Measurements from ENCODE around the gene GNB1L. TPM values are rescaled to one million over a fixed set of nuclear protein-coding genes. Genes with fewer than 3 reads are reported as not detected.

The GNB1L gene
- total RNA-seq, 4 donors from 2014 or later = 4.6 to 8.7 (median 6.8) TPM

GRCh38 chr22:19803736-19804267 lies 50.9 kb downstream of the GNB1L start:
- no peaks in the 10 kb centered on the region for H3K27me3 ChIP-seq
- peaks cover 7 to 42% (median 15%) of the 10 kb centered on the region in 4 donors for H3K36me3 ChIP-seq
- WGBS = 100% methylated on average over 5 of the region's 8 CpGs
- H3K9me3 ChIP-seq = no peaks in the 10 kb centered on the region
- intact Hi-C loops (cut with DNase I) = no loop called here
- H3K27ac ChIP-seq (replicated peaks in 1 of 4) = no peak overlapping the region
- no peak for DNase-seq (ENCODE audit: extremely low spot score)
- TF ChIP-seq POLR2A (IDR thresholded peaks at IDR 0.05; ENCODE audit: low read depth) (no peak), EP300 (IDR thresholded peaks at IDR 0.05) (no peak), CTCF (IDR thresholded peaks at IDR 0.05) (no peak), POLR2AphosphoS5 (IDR thresholded peaks at IDR 0.05) (no peak)
- H3K4me3 ChIP-seq = no peak overlapping the region
- H3K4me1 ChIP-seq = peaks cover 0 to 11% (median 7%) of the 10 kb centered on the region in 4 donors

DNA sequence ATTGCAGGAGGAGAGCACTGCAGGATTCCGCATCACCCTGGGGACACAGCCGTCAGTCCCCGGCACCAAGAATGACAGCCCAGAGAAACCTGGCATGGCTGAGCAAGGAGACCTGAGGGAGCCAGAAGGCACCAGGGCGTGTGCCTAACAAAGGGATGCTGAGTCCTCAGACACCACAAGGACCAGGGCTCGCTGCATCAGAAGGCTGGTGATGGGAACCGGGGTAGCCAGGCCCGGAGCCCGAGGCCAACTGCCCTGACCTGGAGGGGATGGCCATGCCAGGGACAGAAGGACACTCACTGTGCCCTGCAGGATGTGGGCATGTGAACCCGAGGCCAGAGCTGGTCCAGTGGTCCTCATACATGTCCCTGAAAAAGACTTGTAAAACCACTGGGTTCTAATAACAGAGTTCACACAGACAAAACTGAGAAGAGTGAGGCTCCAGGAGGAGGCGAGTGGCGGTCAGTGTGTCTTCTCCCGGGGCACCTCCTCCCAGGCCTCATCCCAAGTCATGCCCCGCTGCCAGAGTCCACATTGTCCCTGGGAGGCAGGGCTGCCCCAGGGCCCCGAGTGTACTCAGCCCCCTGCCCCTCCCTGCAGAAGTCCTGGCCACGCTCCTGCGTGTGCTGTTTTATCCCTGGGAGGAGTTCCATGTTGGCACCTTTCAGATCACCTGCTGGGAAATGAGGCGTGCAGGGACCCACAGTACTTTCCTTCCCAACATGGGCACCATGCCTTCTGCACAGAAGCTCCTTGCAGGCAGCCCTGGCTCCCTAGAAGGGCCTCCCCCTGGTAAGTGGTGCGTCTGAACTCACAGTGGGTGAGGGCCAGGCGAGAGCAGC lies 51.6 kb downstream of the GNB1L start:
- H3K27me3 ChIP-seq = no peaks in the 10 kb centered on the region
- H3K9me3 ChIP-seq = no peaks in the 10 kb centered on the region
- 91% methylated on average over 15 of the region's 19 CpGs for WGBS
- TF ChIP-seq POLR2A (IDR thresholded peaks at IDR 0.05; ENCODE audit: low read depth) = no peak
- no peak for TF ChIP-seq EP300 (IDR thresholded peaks at IDR 0.05)
- no peak for TF ChIP-seq POLR2AphosphoS5 (IDR thresholded peaks at IDR 0.05)
- no peak for TF ChIP-seq CTCF (IDR thresholded peaks at IDR 0.05)
- H3K4me3 ChIP-seq = no peak overlapping the region
- DNase-seq (ENCODE audit: extremely low spot score) = no peak
- peaks cover 7 to 42% (median 15%) of the 10 kb centered on the region in 4 donors for H3K36me3 ChIP-seq
- intact Hi-C loops (cut with DNase I) = no loop called here
- peaks cover 0 to 11% (median 7%) of the 10 kb centered on the region in 4 donors for H3K4me1 ChIP-seq
- no peak overlapping the region for H3K27ac ChIP-seq (replicated peaks in 1 of 4)

- WGBS = 86% methylated on average over 22 of the region's 26 CpGs
- intact Hi-C loops (cut with DNase I) = no loop called here
- TF ChIP-seq POLR2A (IDR thresholded peaks at IDR 0.05; ENCODE audit: low read depth) = no peak
- TF ChIP-seq EP300 (IDR thresholded peaks at IDR 0.05) = no peak
- no peak for TF ChIP-seq CTCF (IDR thresholded peaks at IDR 0.05)
- no peak for TF ChIP-seq POLR2AphosphoS5 (IDR thresholded peaks at IDR 0.05)
- Histone ChIP-seq H3K27me3 (no peaks in the 10 kb centered on the region), H3K27ac (replicated peaks in 1 of 4) (no peak overlapping the region), H3K4me3 (no peak overlapping the region), H3K36me3 (peaks cover 7 to 42% (median 15%) of the 10 kb centered on the region in 4 donors), H3K9me3 (no peaks in the 10 kb centered on the region), H3K4me1 (peaks cover 0 to 11% (median 7%) of the 10 kb centered on the region in 4 donors)
- no peak for DNase-seq (ENCODE audit: extremely low spot score)
Observed at GRCh38 chr22:19802001-19802893, 52.4 kb downstream of the GNB1L start.

DNA sequence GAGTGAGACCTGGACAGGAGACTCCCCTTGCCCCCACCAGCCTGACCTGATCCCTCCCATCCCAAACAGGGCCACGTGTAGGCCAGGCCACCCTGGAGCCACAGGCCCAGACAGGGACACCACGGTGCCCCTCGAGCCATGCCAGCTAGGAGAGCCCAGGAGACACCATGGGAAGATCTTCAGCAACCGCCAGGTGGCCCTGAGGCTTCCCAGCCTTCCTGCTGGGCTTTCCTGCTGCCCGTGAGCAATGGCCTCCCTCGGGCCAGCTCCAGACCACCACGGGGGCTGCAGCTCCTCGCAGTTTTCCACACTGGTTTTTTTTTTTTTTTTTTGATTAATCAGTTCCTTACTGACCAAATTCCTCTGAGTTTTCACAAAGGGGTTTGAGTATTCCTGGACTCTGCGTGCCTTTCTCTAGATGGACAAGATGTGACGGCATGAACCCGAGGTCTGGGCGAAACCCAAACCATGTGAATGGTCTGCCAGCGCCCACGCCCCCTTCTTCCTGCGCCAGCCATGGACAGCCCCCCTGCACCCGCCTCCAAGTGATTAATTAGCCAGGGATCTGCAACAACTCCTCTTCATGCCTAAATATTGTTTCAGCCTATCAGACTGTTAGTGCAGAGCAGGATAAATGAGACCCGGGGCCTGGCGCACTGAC lies 53.2 kb downstream of the GNB1L start:
- DNase-seq (ENCODE audit: extremely low spot score) = no peak
- peaks cover 6 to 37% (median 13%) of the 10 kb centered on the region in 4 donors for H3K36me3 ChIP-seq
- TF ChIP-seq POLR2AphosphoS5 (IDR thresholded peaks at IDR 0.05) = no peak
- TF ChIP-seq POLR2A (IDR thresholded peaks at IDR 0.05; ENCODE audit: low read depth) = no peak
- TF ChIP-seq EP300 (IDR thresholded peaks at IDR 0.05) = no peak
- no peak for TF ChIP-seq CTCF (IDR thresholded peaks at IDR 0.05)
- H3K9me3 ChIP-seq = no peaks in the 10 kb centered on the region
- 60% methylated on average over 12 of the region's 18 CpGs for WGBS
- no peak overlapping the region for H3K4me3 ChIP-seq
- no peaks in the 10 kb centered on the region for H3K27me3 ChIP-seq
- intact Hi-C loops (cut with DNase I) = no loop called here
- H3K27ac ChIP-seq (replicated peaks in 1 of 4) = no peak overlapping the region
- peaks cover 0 to 11% (median 6%) of the 10 kb centered on the region in 4 donors for H3K4me1 ChIP-seq

Measured in esophagus muscularis mucosa (tissue), 4 donors.